ENCODE measurements around the gene FBXW11. TPM values are rescaled to one million over a fixed set of nuclear protein-coding genes. Genes with fewer than 3 reads are reported as not detected.

FBXW11 gene
- total RNA-seq, 4 donors from 2014 or later: 61.3 to 76.6 (median 70.2) TPM

- intact Hi-C loops (cut with DNase I): no loop called here
- no peaks in the 10 kb centered on the region for H3K36me3 ChIP-seq
- 92 to 95% methylated on average over 6 of the region's 6 CpGs for WGBS, 2 donors
Observed at GRCh38 chr5:171865471-171865870, 141.0 kb downstream of the FBXW11 start.

GRCh38 chr5:171863935-171864334, 142.5 kb downstream of the FBXW11 start:
- intact Hi-C loops (cut with DNase I): no loop called here
- Histone ChIP-seq H3K9me3 (no peaks in the 10 kb centered on the region), H3K4me3 (replicated peaks in 1 of 3) (no peak overlapping the region), H3K27ac (no peak overlapping the region), H3K27me3 (no peaks in the 10 kb centered on the region), H3K4me1 (no peaks in the 10 kb centered on the region), H3K36me3 (no peaks in the 10 kb centered on the region)
- DNase-seq: no peak
- WGBS, 2 donors: 79 to 83% methylated on average over 6 of the region's 6 CpGs
- no peak for TF ChIP-seq CTCF (IDR thresholded peaks at IDR 0.05)

More at GRCh38 chr5:171865471-171865870, 141.0 kb downstream of the FBXW11 start:
- TF ChIP-seq CTCF (IDR thresholded peaks at IDR 0.05) (no peak), POLR2A (IDR thresholded peaks at IDR 0.05) (no peak)
- Histone ChIP-seq H3K27me3 (no peaks in the 10 kb centered on the region), H3K9me3 (no peaks in the 10 kb centered on the region), H3K4me3 (replicated peaks in 1 of 3) (no peak overlapping the region), H3K4me1 (no peaks in the 10 kb centered on the region), H3K27ac (no peak overlapping the region)
- DNase-seq: no peak

GRCh38 chr5:171862624-171863023, 143.8 kb downstream of the FBXW11 start:
- intact Hi-C loops (cut with DNase I): no loop called here
- Histone ChIP-seq H3K27me3 (no peaks in the 10 kb centered on the region), H3K36me3 (no peaks in the 10 kb centered on the region), H3K27ac (no peak overlapping the region), H3K4me1 (no peaks in the 10 kb centered on the region), H3K4me3 (replicated peaks in 1 of 3) (no peak overlapping the region), H3K9me3 (no peaks in the 10 kb centered on the region)
- WGBS, 2 donors: 90 to 94% methylated on average over 4 of the region's 4 CpGs
- DNase-seq: no peak
- TF ChIP-seq POLR2A (IDR thresholded peaks at IDR 0.05) (no peak), CTCF (IDR thresholded peaks at IDR 0.05) (no peak)

GRCh38 chr5:171861381-171861780, 145.1 kb downstream of the FBXW11 start:
- Histone ChIP-seq H3K4me1 (no peaks in the 10 kb centered on the region), H3K27ac (no peak overlapping the region), H3K27me3 (no peaks in the 10 kb centered on the region), H3K9me3 (no peaks in the 10 kb centered on the region), H3K4me3 (replicated peaks in 1 of 3) (no peak overlapping the region), H3K36me3 (no peaks in the 10 kb centered on the region)
- WGBS, 2 donors: 85% methylated on average over 3 of the region's 3 CpGs
- intact Hi-C loops (cut with DNase I): no loop called here
- no peak for DNase-seq
- no peak for TF ChIP-seq POLR2A (IDR thresholded peaks at IDR 0.05)
- no peak for TF ChIP-seq CTCF (IDR thresholded peaks at IDR 0.05)

- H3K27ac ChIP-seq: no peak overlapping the region
- no peak for DNase-seq
- WGBS, 2 donors: 93 to 95% methylated on average over 7 of the region's 7 CpGs
- no peaks in the 10 kb centered on the region for H3K4me1 ChIP-seq
- H3K27me3 ChIP-seq: no peaks in the 10 kb centered on the region
- intact Hi-C loops (cut with DNase I): no loop called here
- H3K36me3 ChIP-seq: no peaks in the 10 kb centered on the region
- no peak overlapping the region for H3K4me3 ChIP-seq (replicated peaks in 1 of 3)
- no peaks in the 10 kb centered on the region for H3K9me3 ChIP-seq
- TF ChIP-seq POLR2A (IDR thresholded peaks at IDR 0.05): no peak
- TF ChIP-seq CTCF (IDR thresholded peaks at IDR 0.05): peak in 3 of 6 experiments; percentile 29 to 33 (median 32)
Observed at GRCh38 chr5:171858303-171858702, 148.1 kb downstream of the FBXW11 start.

Measured in thyroid gland (tissue), 4 donors.